ENCODE results near the gene SLC48A1. TPM values are rescaled to one million over a fixed set of nuclear protein-coding genes. Genes with fewer than 3 reads are reported as not detected.

Gene SLC48A1
- total and polyA plus RNA-seq, 10 of the 15 experiments (the other 5 are each of a cell fraction or from before 2014, with no cell fraction given), result 1.1 to 4.9 (median 1.9) TPM

- no peak for TF ChIP-seq ZBTB11 (CRISPR knock-in tag; IDR thresholded peaks at IDR 0.05)
- no peak for TF ChIP-seq ZNF24 (IDR thresholded peaks at IDR 0.05)
- TF ChIP-seq LARP7 (IDR thresholded peaks at IDR 0.05), result 0 out of 2 replicates have a peak, but pooled peaks have one; percentile 44
- no peak for TF ChIP-seq MEF2B (IDR thresholded peaks at IDR 0.05; ENCODE audit: partially characterized antibody, poor library complexity, severe bottlenecking)
- TF ChIP-seq ZNF687 (IDR thresholded peaks at IDR 0.05), result 0 out of 2 replicates have a peak, but pooled peaks have one; percentile 21
- peak; percentile 73 for TF ChIP-seq RUNX3 (IDR thresholded peaks at IDR 0.05; ENCODE audit: low read length)
- TF ChIP-seq CHD4 (IDR thresholded peaks at IDR 0.05), result no peak
- no peak for TF ChIP-seq SMC3 (IDR thresholded peaks at IDR 0.05; ENCODE audit: borderline replicate concordance, low read length)
- TF ChIP-seq RFX5 (IDR thresholded peaks at IDR 0.05; ENCODE audit: low read depth, low read length), result no peak
- TF ChIP-seq ZNF217 (IDR thresholded peaks at IDR 0.05), result no peak
- TF ChIP-seq BRCA1 (IDR thresholded peaks at IDR 0.05; ENCODE audit: low read depth, low read length), result no peak
- TF ChIP-seq SPI1 (IDR thresholded peaks at IDR 0.05; ENCODE audit: borderline replicate concordance, insufficient read depth, low read depth, low read length), result no peak
- peak; percentile 74 for TF ChIP-seq GATAD2B (conservative IDR thresholded peaks at IDR 0.05; ENCODE audit: low read depth)
- TF ChIP-seq FOXM1 (IDR thresholded peaks at IDR 0.05; ENCODE audit: low read depth, low read length), result no peak
- TF ChIP-seq CTCF (IDR thresholded peaks at IDR 0.05 in 2 of 3, conservative IDR thresholded peaks at IDR 0.05 in 1 of 3; ENCODE audit: control insufficient read depth in 2 of 3, extremely low read depth in 1 of 3, insufficient read depth in 1 of 3, low read depth in 3 of 3, low read length in 3 of 3), result peak; percentile 16 to 47 (median 24); a peak in 4 of 6 replicates
- no peak for TF ChIP-seq NR2C1 (IDR thresholded peaks at IDR 0.05)
- no peak for TF ChIP-seq HDGF (IDR thresholded peaks at IDR 0.05)
- TF ChIP-seq BCL3 (IDR thresholded peaks at IDR 0.05; ENCODE audit: borderline replicate concordance, insufficient read depth, low read depth, low read length, poor library complexity, severe bottlenecking), result no peak
- no peak for TF ChIP-seq GABPA (IDR thresholded peaks at IDR 0.05; ENCODE audit: low read depth)
Observed at GRCh38 chr12:47773062-47773857, at the start of gene SLC48A1 (continued).
